ENCODE measurements around the gene TEX9.

- TF ChIP-seq ZNF274 (IDR thresholded peaks at IDR 0.05; ENCODE audit: low read depth, low read length) = no peak
- no peak for TF ChIP-seq YY1 (IDR thresholded peaks at IDR 0.05; ENCODE audit: insufficient read depth, insufficient read length)
Observed at GRCh38 chr15:56473017-56473416, 107.8 kb downstream of the TEX9 start.

All from NT2/D1 (cell line).